H1 (cell line): ENCODE results near the gene TSEN54. TPM values are rescaled to one million over a fixed set of nuclear protein-coding genes. Genes with fewer than 3 reads are reported as not detected.

ENCODE experiments used
- ASH2L ChIP-seq: fragments of 200-600, 300-600 bp; sonication (generic); IDR thresholded peaks from one replicate; pipeline ENCODE4 v1.7.1; 2017; ENCODE audit warnings: low read length
- CTCF ChIP-seq, 3 experiments: IDR thresholded peaks; 1 replicate in 2 of 3; 2 replicates in 1 of 3; pipeline versions ENCODE4 v1.5.1 to v1.6.1; 2011; ENCODE audit warnings: low read length in 3 of 3, mild to moderate bottlenecking in 3 of 3, inconsistent platforms in 2 of 3, low read depth in 1 of 3, moderate library complexity in 1 of 3; ENCODE audit not compliant: insufficient read depth in 1 of 3; ENCODE audit errors: control extremely low read depth in 1 of 3
- RAD21 ChIP-seq, 2 experiments: IDR thresholded peaks in 1 of 2; conservative IDR thresholded peaks in 1 of 2; 2 replicates each; pipeline ENCODE4 v1.6.1; 2011; ENCODE audit warnings: low read depth in 2 of 2, low read length in 2 of 2, improper control_type of control experiment in 1 of 2, inconsistent platforms in 1 of 2, mild to moderate bottlenecking in 1 of 2, moderate library complexity in 1 of 2
- RNF2 ChIP-seq: fragments of 200-900, 300-1000 bp; sonication (generic); IDR thresholded peaks from 2 replicates; pipeline ENCODE4 v1.7.1; 2016; ENCODE audit warnings: borderline replicate concordance, low read depth, mild to moderate bottlenecking, antibody characterized with exemption, low read length; ENCODE audit not compliant: poor library complexity, severe bottlenecking; ENCODE audit errors: missing control alignments
- TCF12 ChIP-seq: IDR thresholded peaks from 2 replicates; pipeline ENCODE4 v1.6.1; 2011; ENCODE audit warnings: low read depth, mild to moderate bottlenecking, low read length
- TEAD4 ChIP-seq: IDR thresholded peaks from 2 replicates; pipeline ENCODE4 v1.6.1; 2012; ENCODE audit warnings: low read depth, low read length, inconsistent platforms, mixed read lengths
- polyA plus RNA-seq, 7 experiments: library from polyadenylated mRNA; depleted of rRNA in 3 of 7; stranded (reverse) in 5 of 7; unstranded in 2 of 7; fragments of >200 nt in 5 of 7; fragments of 200-250 nt in 2 of 7; gene quantifications; 1 replicate in 5 of 7; 2 replicates in 1 of 7; 4 replicates in 1 of 7; pipeline versions ENCODE4 v1.2.1 to v1.2.3, GENCODE V29; 2011 to 2013; ENCODE audit warnings: missing spikeins in 2 of 7, mixed read lengths in 2 of 7
- total RNA-seq: library from RNA; stranded (reverse); fragmentation: NEBNext Ultra II Directional; extraction: Animal tissue kit (Norgen Biotek cat#: 25700); gene quantifications from 2 replicates; pipeline ENCODE4 v1.2.1, GENCODE V29; 2021

The TSEN54 gene
- total and polyA plus RNA-seq, 2 of the 8 experiments (the other 6 are each of a cell fraction or from before 2014, with no cell fraction given) = 43.6 to 60.3 TPM

DNA sequence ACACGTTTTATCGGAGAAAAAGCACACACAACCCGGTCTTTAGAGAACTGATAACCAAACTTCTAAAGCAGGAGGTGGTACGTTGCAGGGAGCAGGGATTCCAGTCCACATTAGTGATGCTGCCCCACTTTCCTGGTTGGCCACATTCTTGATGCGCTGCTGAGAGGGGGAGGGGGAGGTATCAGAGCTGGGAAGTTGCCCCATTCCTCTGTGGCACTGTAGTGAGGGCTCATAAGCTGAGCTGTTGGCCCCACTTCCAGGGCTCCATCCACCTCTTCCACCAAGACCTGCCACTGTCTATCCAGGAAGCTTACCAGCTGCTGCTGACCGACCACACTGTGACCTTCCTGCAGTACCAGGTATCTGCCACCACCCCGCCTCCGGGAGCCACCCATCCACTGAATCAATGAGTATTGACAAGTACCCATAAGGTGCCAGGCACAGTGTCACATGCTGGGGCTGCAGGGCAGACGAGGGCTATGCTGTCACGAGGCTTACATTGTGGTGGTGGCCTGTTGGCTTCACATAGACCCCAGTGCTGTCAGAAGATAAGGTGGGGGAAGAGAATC, 1.1 kb downstream of the TSEN54 start (continued):
- TF ChIP-seq CTCF (IDR thresholded peaks at IDR 0.05; ENCODE audit: control extremely low read depth in 1 of 3, insufficient read depth in 1 of 3, low read depth in 1 of 3, low read length in 3 of 3) (peak; percentile 16 to 41 (median 20); a peak in 3 of 4 replicates), TCF12 (no peak), RNF2 (no peak), ASH2L (no peak), TEAD4 (0 out of 2 replicates have a peak, but pooled peaks have one; percentile 16), RAD21 (IDR thresholded peaks at IDR 0.05 in 1 of 2, conservative IDR thresholded peaks at IDR 0.05 in 1 of 2; ENCODE audit: low read depth in 2 of 2, low read length in 2 of 2) (peak in 1 of 2 experiments; percentile 20; a peak in 2 of 4 replicates)
